ENCODE data around the gene HSD17B14.
"Not testable (repeated sequence)": the region's sequence is repeated elsewhere in the genome, so short reads cannot be mapped to it uniquely, and the experiment has no call there.

HSD17B14 gene

GRCh38 chr19:48852292-48852691, 16.0 kb upstream of the HSD17B14 start:
- H3K9me3 ChIP-seq, result no peaks in the 10 kb centered on the region
- H3K27ac ChIP-seq, result no peak overlapping the region
- no peak overlapping the region for H3K4me3 ChIP-seq
- intact Hi-C loops (cut with DNase I; ENCODE audit: low total_unique reads), result no loop called here
- no peaks in the 10 kb centered on the region for H3K27me3 ChIP-seq
- TF ChIP-seq CTCF (IDR thresholded peaks at IDR 0.05), result no peak
- peaks cover 0 to 22% (median 5%) of the 10 kb centered on the region in 3 donors for H3K36me3 ChIP-seq
- no peaks in the 10 kb centered on the region for H3K4me1 ChIP-seq
- DNase-seq, result no peak

- H3K9me3 ChIP-seq; H3K4me3 ChIP-seq; DNase-seq; H3K27me3 ChIP-seq; H3K4me1 ChIP-seq; intact Hi-C loops (cut with DNase I; ENCODE audit: low total_unique reads); H3K27ac ChIP-seq: not testable (repeated sequence)
- H3K36me3 ChIP-seq, result peaks cover 13 to 47% (median 13%) of the 10 kb centered on the region in 3 donors
These were observed 10.4 kb upstream of the HSD17B14 start for GRCh38 chr19:48846659-48847058.

GRCh38 chr19:48845384-48845783, 9.1 kb upstream of the HSD17B14 start:
- DNase-seq, result no peak
- Histone ChIP-seq H3K36me3 (peaks cover 13 to 47% (median 13%) of the 10 kb centered on the region in 3 donors), H3K4me1 (no peaks in the 10 kb centered on the region), H3K27ac (no peak overlapping the region), H3K27me3 (no peaks in the 10 kb centered on the region), H3K4me3 (no peak overlapping the region), H3K9me3 (no peaks in the 10 kb centered on the region)
- TF ChIP-seq CTCF (IDR thresholded peaks at IDR 0.05), result no peak
- intact Hi-C loops (cut with DNase I; ENCODE audit: low total_unique reads), result no loop called here

- peaks cover 13 to 41% (median 13%) of the 10 kb centered on the region in 3 donors for H3K36me3 ChIP-seq
- H3K4me1 ChIP-seq, result no peaks in the 10 kb centered on the region
- no peaks in the 10 kb centered on the region for H3K9me3 ChIP-seq
- peak in 1 of 2 experiments; percentile 17 for TF ChIP-seq CTCF (IDR thresholded peaks at IDR 0.05)
- intact Hi-C loops (cut with DNase I; ENCODE audit: low total_unique reads), result no loop called here
- DNase-seq, result no peak
- H3K27ac ChIP-seq, result no peak overlapping the region
- H3K4me3 ChIP-seq, result no peak overlapping the region
- no peaks in the 10 kb centered on the region for H3K27me3 ChIP-seq
These were observed 8.2 kb upstream of the HSD17B14 start for GRCh38 chr19:48844472-48844871.

GRCh38 chr19:48842789-48843162, 6.5 kb upstream of the HSD17B14 start:
- peak; percentile 80 to 84 for TF ChIP-seq CTCF (IDR thresholded peaks at IDR 0.05)
- intact Hi-C loops (cut with DNase I; ENCODE audit: low total_unique reads), result loop anchor here (2.0 kb wide), 1 partner anchor 54 kb away; no protein-coding TSS in a partner anchor
- H3K36me3 ChIP-seq, result peaks cover 13 to 39% (median 13%) of the 10 kb centered on the region in 3 donors
- no peak overlapping the region for H3K27ac ChIP-seq
- no peak overlapping the region for H3K4me3 ChIP-seq
- H3K9me3 ChIP-seq, result no peaks in the 10 kb centered on the region
- DNase-seq, result peak in 1 of 2 donors; percentile 44
- no peaks in the 10 kb centered on the region for H3K27me3 ChIP-seq
- no peaks in the 10 kb centered on the region for H3K4me1 ChIP-seq

- DNase-seq, result no peak
- TF ChIP-seq CTCF (IDR thresholded peaks at IDR 0.05), result no peak
- peaks cover under 1 to 27% (median 8%) of the 10 kb centered on the region in 3 donors for H3K36me3 ChIP-seq
- H3K4me1 ChIP-seq, result peaks cover 0 to 10% (median 2%) of the 10 kb centered on the region in 4 donors
- H3K27me3 ChIP-seq, result no peaks in the 10 kb centered on the region
- no peak overlapping the region for H3K27ac ChIP-seq
- intact Hi-C loops (cut with DNase I; ENCODE audit: low total_unique reads), result no loop called here
- no peaks in the 10 kb centered on the region for H3K9me3 ChIP-seq
- no peak overlapping the region for H3K4me3 ChIP-seq
These were observed 5.3 kb upstream of the HSD17B14 start for GRCh38 chr19:48841571-48841970.
